H1 (cell line): ENCODE results near the gene CAPN7. TPM values are rescaled to one million over a fixed set of nuclear protein-coding genes. Genes with fewer than 3 reads are reported as not detected.

Experiments
- CTCF ChIA-PET: fragments of 300-600 bp; sonication (Branson Sonifier 250); formaldehyde crosslinking; loops from one replicate; lab custom pipeline; 2021; ENCODE audit not compliant: partially characterized antibody; lab: Charles Lee
- POLR2A ChIA-PET: fragments of 300-600 bp; sonication (Branson Sonifier 250); formaldehyde crosslinking; loops from one replicate; lab custom pipeline; 2021; ENCODE audit warnings: inconsistent platforms; ENCODE audit not compliant: partially characterized antibody; lab: Charles Lee
- DNase-seq, 2 experiments: peaks; one replicate each; pipeline versions ENCODE4 v3.0.0 to v3.0.0-alpha.2; 2010 to 2022; ENCODE audit warnings: low spot score in 2 of 2, low read depth in 1 of 2, mixed read lengths in 1 of 2
- FAIRE-seq: peaks from 2 replicates; lab custom pipeline; 2011; peaks lifted over from hg19 to GRCh38; lab: Jason Lieb, UNC
- H2AFZ ChIP-seq: 2 replicates; pipeline ENCODE4 v1.8.1; 2012; ENCODE audit warnings: low read length, inconsistent platforms
- H2AK5ac ChIP-seq: 2 replicates; pipeline ENCODE4 v1.6.1; 2013; ENCODE audit warnings: low read depth, low read length
- H2BK120ac ChIP-seq: replicated peaks from 2 replicates; pipeline ENCODE3; 2013; ENCODE audit warnings: low read depth, low read length, inconsistent platforms
- H2BK12ac ChIP-seq: 2 replicates; pipeline ENCODE4 v1.6.1; 2013; ENCODE audit warnings: low read depth, low read length
- H2BK15ac ChIP-seq: 2 replicates; pipeline ENCODE4 v1.6.1; 2013; ENCODE audit warnings: low read length
- H2BK20ac ChIP-seq: 2 replicates; pipeline ENCODE4 v1.6.1; 2013; ENCODE audit warnings: low read length
- H2BK5ac ChIP-seq: 2 replicates; pipeline ENCODE4 v1.6.1; 2013; ENCODE audit warnings: low read depth, low read length
- H3K14ac ChIP-seq: 2 replicates; pipeline ENCODE4 v1.6.1; 2013; ENCODE audit warnings: inconsistent platforms; ENCODE audit not compliant: insufficient read length
- H3K18ac ChIP-seq: 2 replicates; pipeline ENCODE4 v1.6.1; 2013; ENCODE audit warnings: low read length; ENCODE audit errors: extremely low read depth
- H3K23ac ChIP-seq: 2 replicates; pipeline ENCODE4 v1.6.1; 2013; ENCODE audit warnings: inconsistent platforms; ENCODE audit not compliant: insufficient read length
- H3K23me2 ChIP-seq: 2 replicates; pipeline ENCODE4 v1.6.1; 2013; ENCODE audit warnings: low read depth, low read length
- H3K27ac ChIP-seq: 2 replicates; pipeline ENCODE4 v1.6.1; 2011; ENCODE audit warnings: low read depth, low read length, inconsistent platforms
- H3K27me3 ChIP-seq, 4 experiments: replicated peaks in 1 of 4; 1 replicate in 1 of 4; 2 replicates in 3 of 4; pipeline versions ENCODE4 v1.6.1 to v1.8.1; 2011 to 2013; ENCODE audit warnings: low read length in 3 of 4, mild to moderate bottlenecking in 3 of 4, inconsistent platforms in 2 of 4, mixed read lengths in 2 of 4, moderate library complexity in 1 of 4; ENCODE audit not compliant: control insufficient read depth in 3 of 4, insufficient read depth in 3 of 4; ENCODE audit errors: extremely low read depth in 1 of 4
- H3K36me3 ChIP-seq, 4 experiments: 2 replicates each; pipeline versions ENCODE4 v1.6.1 to v1.8.1; 2011 to 2013; ENCODE audit warnings: mild to moderate bottlenecking in 4 of 4, low read length in 3 of 4, moderate library complexity in 2 of 4, control low read depth in 1 of 4, inconsistent platforms in 1 of 4; ENCODE audit not compliant: insufficient read depth in 4 of 4, control insufficient read depth in 2 of 4
- H3K4ac ChIP-seq: replicated peaks from 2 replicates; pipeline ENCODE3; 2013; ENCODE audit warnings: low read length, low read depth, mixed read lengths, inconsistent platforms; ENCODE audit not compliant: insufficient read length
- H3K4me1 ChIP-seq, 4 experiments: replicated peaks in 1 of 4; 1 replicate in 1 of 4; 2 replicates in 3 of 4; pipeline versions ENCODE4 v1.6.1 to v1.8.1; 2011 to 2013; ENCODE audit warnings: low read length in 3 of 4, inconsistent platforms in 2 of 4, mixed read lengths in 1 of 4; ENCODE audit not compliant: insufficient read depth in 4 of 4, control insufficient read depth in 3 of 4
- H3K4me2 ChIP-seq, 2 experiments: 2 replicates each; pipeline versions ENCODE4 v1.6.1 to v1.8.1; 2011 to 2013; ENCODE audit warnings: low read depth in 2 of 2, low read length in 2 of 2, control low read depth in 1 of 2, inconsistent platforms in 1 of 2, mild to moderate bottlenecking in 1 of 2; ENCODE audit not compliant: insufficient read depth in 1 of 2
- H3K4me3 ChIP-seq, 4 experiments: fragments of 200-600, 300-600 bp in 1 of 4; sonication (generic), shearing (Covaris generic), sonication (Bioruptor Twin) in 1 of 4; 2 replicates each; pipeline versions ENCODE4 v1.5.1 to v1.8.1; 2011 to 2016; ENCODE audit warnings: low read length in 4 of 4, low read depth in 3 of 4, control low read depth in 2 of 4, inconsistent platforms in 2 of 4, mild to moderate bottlenecking in 2 of 4, mixed read lengths in 1 of 4, moderate library complexity in 1 of 4; ENCODE audit not compliant: insufficient read depth in 2 of 4; ENCODE audit errors: extremely low read depth in 1 of 4
- H3K56ac ChIP-seq: replicated peaks from 2 replicates; pipeline ENCODE3; 2013; ENCODE audit warnings: low read depth, mild to moderate bottlenecking, mixed read lengths, low read length, inconsistent platforms; ENCODE audit not compliant: insufficient read length
- H3K79me1 ChIP-seq: 2 replicates; pipeline ENCODE4 v1.6.1; 2013; ENCODE audit warnings: low read depth, low read length, control low read depth
- H3K79me2 ChIP-seq, 2 experiments: 2 replicates each; pipeline versions ENCODE4 v1.6.1 to v1.8.1; 2012 to 2013; ENCODE audit warnings: low read length in 2 of 2, mild to moderate bottlenecking in 2 of 2, inconsistent platforms in 1 of 2; ENCODE audit not compliant: insufficient read depth in 2 of 2, control insufficient read depth in 1 of 2
- H3K9ac ChIP-seq, 4 experiments: replicated peaks in 1 of 4; 1 replicate in 1 of 4; 2 replicates in 3 of 4; pipeline versions ENCODE4 v1.6.1 to v1.8.1; 2011 to 2013; ENCODE audit warnings: low read depth in 3 of 4, low read length in 3 of 4, control low read depth in 2 of 4, mild to moderate bottlenecking in 2 of 4, moderate library complexity in 2 of 4, inconsistent platforms in 1 of 4; ENCODE audit errors: extremely low read depth in 1 of 4
- H3K9me3 ChIP-seq, 2 experiments: 2 replicates each; pipeline versions ENCODE4 v1.6.1 to v1.8.1; 2012 to 2013; ENCODE audit warnings: mild to moderate bottlenecking in 2 of 2, moderate library complexity in 2 of 2, control low read depth in 1 of 2, inconsistent platforms in 1 of 2, low read depth in 1 of 2, low read length in 1 of 2, mixed read lengths in 1 of 2; ENCODE audit not compliant: insufficient read depth in 2 of 2
- H4K20me1 ChIP-seq, 2 experiments: replicated peaks in 1 of 2; 2 replicates each; pipeline versions ENCODE3 to v1.8.1; 2011 to 2013; ENCODE audit warnings: inconsistent platforms in 2 of 2, low read length in 2 of 2, mild to moderate bottlenecking in 1 of 2; ENCODE audit not compliant: insufficient read depth in 2 of 2, control insufficient read depth in 1 of 2
- H4K5ac ChIP-seq: 2 replicates; pipeline ENCODE4 v1.6.1; 2013; ENCODE audit warnings: low read length, low read depth, mixed read lengths, inconsistent platforms; ENCODE audit not compliant: insufficient read length
- H4K8ac ChIP-seq: 2 replicates; pipeline ENCODE4 v1.8.0; 2013; ENCODE audit warnings: mild to moderate bottlenecking, moderate library complexity, low read length, inconsistent platforms; ENCODE audit not compliant: insufficient read depth; ENCODE audit errors: extremely low read depth
- H4K91ac ChIP-seq: replicated peaks from 2 replicates; pipeline ENCODE3; 2013; ENCODE audit warnings: low read length, mixed read lengths, inconsistent platforms; ENCODE audit not compliant: insufficient read length
- EGR1 ChIP-seq: IDR thresholded peaks from 2 replicates; pipeline ENCODE4 v1.6.1; 2011; ENCODE audit warnings: low read depth, low read length, borderline replicate concordance
- RFX5 ChIP-seq: IDR thresholded peaks from 2 replicates; pipeline ENCODE4 v1.6.1; 2011; ENCODE audit warnings: low read depth, low read length, improper control_type of control experiment, borderline replicate concordance
- SRF ChIP-seq: IDR thresholded peaks from 2 replicates; pipeline ENCODE4 v1.6.1; 2011; ENCODE audit warnings: mild to moderate bottlenecking, low read depth, low read length, moderate library complexity
- polyA plus RNA-seq, 7 experiments: library from polyadenylated mRNA; depleted of rRNA in 3 of 7; stranded (reverse) in 5 of 7; unstranded in 2 of 7; fragments of >200 nt in 5 of 7; fragments of 200-250 nt in 2 of 7; gene quantifications; 1 replicate in 5 of 7; 2 replicates in 1 of 7; 4 replicates in 1 of 7; pipeline versions ENCODE4 v1.2.1 to v1.2.3, GENCODE V29; 2011 to 2013; ENCODE audit warnings: missing spikeins in 2 of 7, mixed read lengths in 2 of 7
- total RNA-seq: library from RNA; stranded (reverse); fragmentation: NEBNext Ultra II Directional; extraction: Animal tissue kit (Norgen Biotek cat#: 25700); gene quantifications from 2 replicates; pipeline ENCODE4 v1.2.1, GENCODE V29; 2021

The CAPN7 gene
- total and polyA plus RNA-seq, 2 of the 8 experiments (the other 6 are each of a cell fraction or from before 2014, with no cell fraction given): 5.3 to 13.2 TPM

DNA sequence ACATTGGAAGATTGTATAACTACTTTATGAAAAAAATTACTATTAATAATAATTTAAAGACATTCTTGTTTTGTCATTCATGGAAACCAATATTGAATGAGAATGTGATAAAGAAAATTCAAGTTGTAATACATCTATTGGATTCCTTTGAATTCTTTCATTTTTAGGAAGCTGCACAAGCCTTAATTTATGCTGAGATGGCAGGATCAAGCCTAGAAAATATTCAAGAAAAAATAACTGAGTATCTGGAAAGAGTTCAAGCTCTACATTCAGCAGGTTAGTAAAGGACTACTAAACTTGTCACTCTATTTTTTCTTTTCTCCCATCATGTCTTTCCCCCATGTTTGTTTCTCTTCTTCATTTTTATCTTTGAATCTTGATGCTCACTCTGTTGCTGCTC, 5.9 kb downstream of the CAPN7 start:
- TF ChIP-seq EGR1 (no peak), SRF (no peak), RFX5 (no peak)
- TF ChIP-seq, all 59 proteins: peak for 0
- Histone ChIP-seq H3K27me3 (no peaks in the 10 kb centered on the region), H2BK20ac (no peak overlapping the region), H3K79me1 (no peaks in the 10 kb centered on the region; the same call in 1 of the 2 replicates), H2BK12ac (no peak overlapping the region), H4K5ac (no peak overlapping the region), H4K8ac (no peak overlapping the region), H2BK120ac (no peak overlapping the region), H2BK15ac (no peak overlapping the region), H4K91ac (no peak overlapping the region), H4K20me1 (peaks cover 0 to 4% of the 10 kb centered on the region in 2 experiments), H3K4me1 (peaks cover 0 to 2% (median 0%) of the 10 kb centered on the region in 4 experiments; a peak in 1 of 7 replicates), H3K4ac (no peak overlapping the region), H3K9ac (no peak overlapping the region), H3K4me3 (no peak overlapping the region), H3K18ac (no peak overlapping the region), H3K27ac (no peak overlapping the region), H3K9me3 (no peaks in the 10 kb centered on the region), H3K23ac (no peak overlapping the region), H3K56ac (no peak overlapping the region), H2BK5ac (no peak overlapping the region), H2AK5ac (no peak overlapping the region), H3K4me2 (no peak overlapping the region), H3K79me2 (peaks cover 0 to 11% of the 10 kb centered on the region in 2 experiments; a peak in 2 of 4 replicates), H3K23me2 (peaks cover under 1% of the 10 kb centered on the region; the same call in 1 of the 2 replicates), H2AFZ (no peak overlapping the region), H3K14ac (no peak overlapping the region), H3K36me3 (peaks cover 0 to 16% (median 2%) of the 10 kb centered on the region in 4 experiments; a peak in 1 of 8 replicates)
- POLR2A ChIA-PET: interaction anchor here (1.6 kb wide), 1 partner anchor 9 kb away, joined by 3 read pairs; no protein-coding TSS in a partner anchor
- FAIRE-seq (no peak), DNase-seq (no peak)
- CTCF ChIA-PET: interaction anchor here (0.7 to 1.3 kb wide), 3 partner anchors 9 to 104 kb away, joined by 3 to 5 read pairs (median 3); no protein-coding TSS in a partner anchor
